Inflammatory macrophage (primary cell): ENCODE measurements around the gene USP34.

Experiments
- DNase-seq, 2 donors: peaks; one replicate each; pipeline ENCODE4 v3.0.0-alpha.2; 2020 to 2022

The USP34 gene

DNA sequence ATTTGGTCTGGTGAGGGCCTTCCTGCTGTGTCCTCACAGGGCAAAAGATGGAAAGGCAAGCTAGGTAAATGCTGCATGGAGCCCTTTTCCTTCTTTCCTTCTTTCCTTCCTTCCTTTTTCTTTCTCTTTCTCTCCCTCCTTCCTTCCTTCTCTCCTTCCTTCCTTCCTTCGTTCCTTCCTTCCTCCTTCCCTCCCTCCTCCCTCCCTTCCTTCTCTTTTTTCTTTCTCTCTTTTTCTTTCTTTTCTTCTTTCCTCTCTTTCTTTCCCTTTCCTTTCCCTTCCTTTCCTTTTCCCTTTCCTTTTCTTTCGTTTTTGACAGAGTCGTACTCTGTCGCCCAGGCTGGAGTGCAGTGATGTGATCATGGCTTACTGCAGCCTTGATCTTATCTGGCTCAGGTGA is 332.0 kb downstream of the USP34 start:
- DNase-seq: no peak
